Mesendoderm (in vitro differentiated cells): ENCODE data around the gene CBY2.
"Not testable (repeated sequence)": the region's sequence is repeated elsewhere in the genome, so short reads cannot be mapped to it uniquely, and the experiment has no call there.

ENCODE experiments used
- DNase-seq: peaks from one replicate; pipeline ENCODE4 v3.0.0; 2013
- H2AK5ac ChIP-seq: 2 replicates; pipeline ENCODE4 v1.6.1; 2013; ENCODE audit warnings: low read length, inconsistent platforms
- H2BK120ac ChIP-seq: 2 replicates; pipeline ENCODE4 v1.6.1; 2013; ENCODE audit warnings: low read depth, mild to moderate bottlenecking, low read length, moderate library complexity, mixed read lengths
- H2BK15ac ChIP-seq: replicated peaks from 2 replicates; pipeline ENCODE4 v1.6.1; 2013; ENCODE audit warnings: low read depth, mild to moderate bottlenecking, moderate library complexity
- H2BK5ac ChIP-seq: 2 replicates; pipeline ENCODE4 v1.6.1; 2013; ENCODE audit warnings: low read length, inconsistent platforms
- H3K18ac ChIP-seq: 2 replicates; pipeline ENCODE4 v1.6.1; 2013; ENCODE audit warnings: mild to moderate bottlenecking, low read length, mixed read lengths
- H3K23ac ChIP-seq: one replicate; pipeline ENCODE4 v1.6.1; 2013; ENCODE audit warnings: low read length
- H3K27ac ChIP-seq: 2 replicates; pipeline ENCODE4 v1.5.1; 2013; ENCODE audit warnings: low read depth, mild to moderate bottlenecking, inconsistent platforms, low read length, moderate library complexity
- H3K27me3 ChIP-seq: 2 replicates; pipeline ENCODE4 v1.6.1; 2013; ENCODE audit warnings: low read length, control low read depth, mild to moderate bottlenecking, inconsistent platforms; ENCODE audit not compliant: insufficient read depth, poor library complexity
- H3K36me3 ChIP-seq: 2 replicates; pipeline ENCODE4 v1.6.1; 2013; ENCODE audit warnings: low read length, inconsistent platforms; ENCODE audit not compliant: control insufficient read depth, insufficient read depth
- H3K4ac ChIP-seq: one replicate; pipeline ENCODE4 v1.6.1; 2013; ENCODE audit warnings: low read depth, mild to moderate bottlenecking, low read length, moderate library complexity
- H3K4me1 ChIP-seq: 2 replicates; pipeline ENCODE4 v1.6.1; 2013; ENCODE audit warnings: low read depth, low read length, inconsistent platforms; ENCODE audit not compliant: control insufficient read depth
- H3K4me2 ChIP-seq: 2 replicates; pipeline ENCODE4 v1.6.1; 2013; ENCODE audit warnings: low read length
- H3K4me3 ChIP-seq: 2 replicates; pipeline ENCODE4 v1.5.1; 2013; ENCODE audit warnings: mild to moderate bottlenecking, low read length
- H3K56ac ChIP-seq: one replicate; pipeline ENCODE4 v1.6.1; 2013; ENCODE audit warnings: low read length
- H3K79me1 ChIP-seq: 2 replicates; pipeline ENCODE4 v1.6.1; 2013; ENCODE audit warnings: low read length, inconsistent platforms
- H3K79me2 ChIP-seq: 2 replicates; pipeline ENCODE4 v1.6.1; 2013; ENCODE audit warnings: mild to moderate bottlenecking, low read length; ENCODE audit not compliant: control insufficient read depth, insufficient read depth
- H3K9ac ChIP-seq: 2 replicates; pipeline ENCODE4 v1.6.1; 2013; ENCODE audit warnings: low read length, inconsistent platforms
- H4K5ac ChIP-seq: one replicate; pipeline ENCODE4 v1.6.1; 2013; ENCODE audit warnings: low read length
- H4K8ac ChIP-seq: one replicate; pipeline ENCODE4 v1.6.1; 2013; ENCODE audit warnings: low read depth, mild to moderate bottlenecking, control low read depth, low read length, moderate library complexity
- WGBS: extraction: QIAGEN DNeasy Blood & Tissue Kit; methylation state at CpG from one replicate; pipeline ENCODE4 v1.1.7; 2013; ENCODE audit warnings: low lambda C conversion rate, missing lambda C conversion rate; ENCODE audit not compliant: insufficient coverage; ENCODE audit errors: extremely low coverage; 5-methylcytosine and 5-hydroxymethylcytosine counted together

Gene CBY2

GRCh38 chr13:45662162-45662561 lies 40.0 kb upstream of the CBY2 start:
- no peak overlapping the region for H3K4me3 ChIP-seq
- WGBS, result no CpG with 5 or more reads among the region's 1 CpG
- no peaks in the 10 kb centered on the region for H3K27me3 ChIP-seq
- no peak overlapping the region for H3K23ac ChIP-seq
- H4K5ac ChIP-seq, result no peak overlapping the region
- H3K9ac ChIP-seq, result no peak overlapping the region
- no peak overlapping the region for H2AK5ac ChIP-seq
- no peaks in the 10 kb centered on the region for H3K79me1 ChIP-seq
- no peak overlapping the region for H3K27ac ChIP-seq
- no peaks in the 10 kb centered on the region for H3K79me2 ChIP-seq
- H3K4ac ChIP-seq, result no peak overlapping the region
- no peak overlapping the region for H4K8ac ChIP-seq
- H2BK120ac ChIP-seq, result no peak overlapping the region
- no peak for DNase-seq
- no peak overlapping the region for H3K18ac ChIP-seq
- no peaks in the 10 kb centered on the region for H3K4me1 ChIP-seq
- H3K36me3 ChIP-seq, result no peaks in the 10 kb centered on the region
- H3K4me2 ChIP-seq, result no peak overlapping the region
- H2BK15ac ChIP-seq, result no peak overlapping the region
- no peak overlapping the region for H3K56ac ChIP-seq
- no peak overlapping the region for H2BK5ac ChIP-seq

GRCh38 chr13:45662903-45663302 lies 39.2 kb upstream of the CBY2 start:
- not testable (repeated sequence) for H3K4me1 ChIP-seq, H3K9ac ChIP-seq, H3K27ac ChIP-seq, H2BK5ac ChIP-seq, DNase-seq, H2BK15ac ChIP-seq, H3K36me3 ChIP-seq, H3K18ac ChIP-seq, H3K79me1 ChIP-seq, H2BK120ac ChIP-seq, H4K8ac ChIP-seq, H3K4me3 ChIP-seq, H3K56ac ChIP-seq, H3K23ac ChIP-seq, H3K4ac ChIP-seq, H3K79me2 ChIP-seq, H2AK5ac ChIP-seq, H3K27me3 ChIP-seq, H3K4me2 ChIP-seq, H4K5ac ChIP-seq
- no CpG with 5 or more reads among the region's 1 CpG for WGBS

- not testable (repeated sequence) for H3K9ac ChIP-seq, H3K27me3 ChIP-seq, H3K18ac ChIP-seq, H2BK5ac ChIP-seq, H3K56ac ChIP-seq, H3K27ac ChIP-seq, H3K4ac ChIP-seq, DNase-seq, H3K4me2 ChIP-seq, H4K5ac ChIP-seq, H2AK5ac ChIP-seq, H3K23ac ChIP-seq, H3K36me3 ChIP-seq, H3K4me3 ChIP-seq, H4K8ac ChIP-seq, H3K79me1 ChIP-seq, H3K79me2 ChIP-seq, H3K4me1 ChIP-seq, H2BK120ac ChIP-seq, H2BK15ac ChIP-seq
- no CpG with 5 or more reads among the region's 14 CpGs for WGBS
Measured at GRCh38 chr13:45669626-45670025, 32.5 kb upstream of the CBY2 start.

GRCh38 chr13:45670189-45670885 lies 31.8 kb upstream of the CBY2 start:
- no peak overlapping the region for H2AK5ac ChIP-seq
- no peak overlapping the region for H3K27ac ChIP-seq
- no peak overlapping the region for H2BK5ac ChIP-seq
- H3K27me3 ChIP-seq, result no peaks in the 10 kb centered on the region
- no CpG with 5 or more reads among the region's 5 CpGs for WGBS
- H4K5ac ChIP-seq, result no peak overlapping the region
- no peak overlapping the region for H2BK120ac ChIP-seq
- no peak for DNase-seq
- no peak overlapping the region for H2BK15ac ChIP-seq
- no peaks in the 10 kb centered on the region for H3K79me2 ChIP-seq
- no peaks in the 10 kb centered on the region for H3K36me3 ChIP-seq
- H3K79me1 ChIP-seq, result no peaks in the 10 kb centered on the region
- no peak overlapping the region for H3K4me2 ChIP-seq
- peaks cover 2% of the 10 kb centered on the region for H3K4me1 ChIP-seq
- H3K18ac ChIP-seq, result no peak overlapping the region
- no peak overlapping the region for H3K9ac ChIP-seq
- no peak overlapping the region for H3K4ac ChIP-seq
- no peak overlapping the region for H3K56ac ChIP-seq
- H4K8ac ChIP-seq, result no peak overlapping the region
- no peak overlapping the region for H3K4me3 ChIP-seq
- H3K23ac ChIP-seq, result no peak overlapping the region

- Histone ChIP-seq H3K79me2 (no peaks in the 10 kb centered on the region), H3K23ac (no peak overlapping the region), H3K4ac (no peak overlapping the region), H3K27me3 (no peaks in the 10 kb centered on the region), H3K56ac (no peak overlapping the region), H4K5ac (no peak overlapping the region), H2BK120ac (no peak overlapping the region), H3K4me1 (peaks cover 2% of the 10 kb centered on the region), H3K79me1 (no peaks in the 10 kb centered on the region), H2BK15ac (no peak overlapping the region), H3K4me2 (no peak overlapping the region), H3K9ac (no peak overlapping the region), H3K4me3 (no peak overlapping the region), H2AK5ac (no peak overlapping the region), H2BK5ac (no peak overlapping the region), H3K18ac (no peak overlapping the region), H3K27ac (no peak overlapping the region), H4K8ac (no peak overlapping the region), H3K36me3 (no peaks in the 10 kb centered on the region)
- DNase-seq, result peak; percentile 41
- WGBS, result no CpG with 5 or more reads among the region's 1 CpG
Measured at GRCh38 chr13:45674908-45675307, 27.2 kb upstream of the CBY2 start.

GRCh38 chr13:45678282-45678681 lies 23.8 kb upstream of the CBY2 start:
- Histone ChIP-seq H3K79me1 (no peaks in the 10 kb centered on the region), H3K27me3 (no peaks in the 10 kb centered on the region)

More at GRCh38 chr13:45678282-45678681, 23.8 kb upstream of the CBY2 start:
- Histone ChIP-seq H3K4ac (no peak overlapping the region), H3K4me3 (no peak overlapping the region), H3K36me3 (no peaks in the 10 kb centered on the region), H3K56ac (no peak overlapping the region), H3K79me2 (no peaks in the 10 kb centered on the region), H2BK5ac (no peak overlapping the region), H3K9ac (no peak overlapping the region), H4K5ac (no peak overlapping the region), H3K4me2 (no peak overlapping the region), H3K23ac (no peak overlapping the region), H2BK120ac (no peak overlapping the region), H3K18ac (no peak overlapping the region), H2BK15ac (no peak overlapping the region), H4K8ac (no peak overlapping the region), H3K4me1 (peaks cover 3% of the 10 kb centered on the region), H2AK5ac (no peak overlapping the region), H3K27ac (no peak overlapping the region)
- peak; percentile 78 for DNase-seq
